Mononuclear cell (primary cell): ENCODE data around the gene PDE6C. TPM values are rescaled to one million over a fixed set of nuclear protein-coding genes. Genes with fewer than 3 reads are reported as not detected.
"Not testable (repeated sequence)": the region's sequence is repeated elsewhere in the genome, so short reads cannot be mapped to it uniquely, and the experiment has no call there.

ENCODE experiments used
- H3K27me3 ChIP-seq: 2 replicates; pipeline ENCODE4 v1.6.0; 2011; ENCODE audit warnings: low read length, control low read depth; ENCODE audit not compliant: insufficient read depth
- H3K4me1 ChIP-seq: 2 replicates; pipeline ENCODE4 v1.5.1; 2011; ENCODE audit warnings: mild to moderate bottlenecking, low read length, control low read depth; ENCODE audit not compliant: insufficient read depth
- H3K4me3 ChIP-seq: 2 replicates; pipeline ENCODE4 v1.5.1; 2011; ENCODE audit warnings: mild to moderate bottlenecking, low read length, moderate library complexity
- H3K9me3 ChIP-seq: 2 replicates; pipeline ENCODE4 v1.5.1; 2011; ENCODE audit warnings: low read depth, mild to moderate bottlenecking, control low read depth, low read length
- total RNA-seq: library from RNA; depleted of rRNA; stranded (reverse); fragments of >200 nt; gene quantifications from one replicate; pipeline ENCODE4 v1.2.3, GENCODE V29; 2012

Gene PDE6C
- total RNA-seq, 1 donor = not detected

GRCh38 chr10:93695740-93696139, 83.4 kb downstream of the PDE6C start:
- no peak overlapping the region for H3K4me3 ChIP-seq
- H3K27me3 ChIP-seq = no peaks in the 10 kb centered on the region
- no peaks in the 10 kb centered on the region for H3K9me3 ChIP-seq
- no peaks in the 10 kb centered on the region for H3K4me1 ChIP-seq

- H3K27me3 ChIP-seq, H3K4me3 ChIP-seq, H3K4me1 ChIP-seq, H3K9me3 ChIP-seq: not testable (repeated sequence)
These were observed 84.2 kb downstream of the PDE6C start for GRCh38 chr10:93696582-93696981.

- Histone ChIP-seq H3K27me3 (no peaks in the 10 kb centered on the region), H3K9me3 (no peaks in the 10 kb centered on the region), H3K4me1 (peaks cover 5% of the 10 kb centered on the region), H3K4me3 (no peak overlapping the region)
These were observed 84.9 kb downstream of the PDE6C start for GRCh38 chr10:93697207-93697606.

GRCh38 chr10:93701866-93702209, 89.5 kb downstream of the PDE6C start:
- Histone ChIP-seq H3K27me3 (no peaks in the 10 kb centered on the region), H3K9me3 (no peaks in the 10 kb centered on the region), H3K4me1 (peaks cover 13% of the 10 kb centered on the region), H3K4me3 (peak overlapping the region; percentile 85)

GRCh38 chr10:93702210-93703001, 90.1 kb downstream of the PDE6C start, which contains the start of gene FRA10AC1:
Gene FRA10AC1, minus strand, starts transcription at chr10:93702592. Its CDS starts 2,486 bp downstream, at chr10:93700106.
- Histone ChIP-seq H3K4me1 (peaks cover 13% of the 10 kb centered on the region), H3K4me3 (peak within 1 kb of the TSS; percentile 85), H3K9me3 (no peaks in the 10 kb centered on the region), H3K27me3 (no peaks in the 10 kb centered on the region)

GRCh38 chr10:93703066-93703465, 90.7 kb downstream of the PDE6C start:
- H3K27me3 ChIP-seq = no peaks in the 10 kb centered on the region
- H3K9me3 ChIP-seq = no peaks in the 10 kb centered on the region
- H3K4me1 ChIP-seq = peaks cover 13% of the 10 kb centered on the region
- H3K4me3 ChIP-seq = peak overlapping the region; percentile 85

- Histone ChIP-seq H3K9me3 (no peaks in the 10 kb centered on the region), H3K4me1 (peaks cover 13% of the 10 kb centered on the region), H3K4me3 (no peak overlapping the region), H3K27me3 (no peaks in the 10 kb centered on the region)
These were observed 91.5 kb downstream of the PDE6C start for GRCh38 chr10:93703841-93704240.

GRCh38 chr10:93704451-93704850, 92.1 kb downstream of the PDE6C start:
- Histone ChIP-seq H3K4me3 (no peak overlapping the region), H3K9me3 (no peaks in the 10 kb centered on the region), H3K27me3 (peaks cover 4% of the 10 kb centered on the region), H3K4me1 (peaks cover 13% of the 10 kb centered on the region)

- H3K4me1 ChIP-seq = peaks cover 8% of the 10 kb centered on the region
- H3K4me3 ChIP-seq = no peak overlapping the region
- no peaks in the 10 kb centered on the region for H3K9me3 ChIP-seq
- H3K27me3 ChIP-seq = peaks cover 4% of the 10 kb centered on the region
These were observed 95.3 kb downstream of the PDE6C start for GRCh38 chr10:93707623-93708022.

- H3K9me3 ChIP-seq = no peaks in the 10 kb centered on the region
- H3K4me1 ChIP-seq = no peaks in the 10 kb centered on the region
- H3K4me3 ChIP-seq = no peak overlapping the region
- H3K27me3 ChIP-seq = peaks cover 4% of the 10 kb centered on the region
These were observed 98.1 kb downstream of the PDE6C start for GRCh38 chr10:93710333-93710909.

- Histone ChIP-seq H3K27me3 (peaks cover 4% of the 10 kb centered on the region), H3K9me3 (no peaks in the 10 kb centered on the region), H3K4me3 (no peak overlapping the region), H3K4me1 (no peaks in the 10 kb centered on the region)
These were observed 99.6 kb downstream of the PDE6C start for GRCh38 chr10:93711891-93712290.

- peaks cover 7% of the 10 kb centered on the region for H3K27me3 ChIP-seq
- no peaks in the 10 kb centered on the region for H3K4me1 ChIP-seq
- no peaks in the 10 kb centered on the region for H3K9me3 ChIP-seq
- no peak overlapping the region for H3K4me3 ChIP-seq
These were observed 100.3 kb downstream of the PDE6C start for GRCh38 chr10:93712593-93712992.

GRCh38 chr10:93715345-93715744, 103.0 kb downstream of the PDE6C start:
- H3K4me1 ChIP-seq = no peaks in the 10 kb centered on the region
- H3K4me3 ChIP-seq = no peak overlapping the region
- peaks cover 3% of the 10 kb centered on the region for H3K27me3 ChIP-seq
- H3K9me3 ChIP-seq = no peaks in the 10 kb centered on the region
